Activated CD4-positive, alpha-beta T cell treated with anti-CD3 and anti-CD28 coated beads, Interleukin-2, amount 50 U/mL, for 4 hours (primary cell): ENCODE results near the gene S100A7.
"Not testable (repeated sequence)": the region's sequence is repeated elsewhere in the genome, so short reads cannot be mapped to it uniquely, and the experiment has no call there.

ENCODE experiments used
- DNase-seq, 2 experiments: peaks; one replicate each; pipeline ENCODE4 v3.0.0-alpha.2; 2020

Gene S100A7

GRCh38 chr1:153429266-153430165 lies 30.9 kb downstream of the S100A7 start:
- DNase-seq = no peak

GRCh38 chr1:153428791-153429190 lies 31.7 kb downstream of the S100A7 start:
- DNase-seq = no peak

- no peak for DNase-seq
Measured at GRCh38 chr1:153428073-153428638, 32.3 kb downstream of the S100A7 start.

GRCh38 chr1:153426809-153427208 lies 33.6 kb downstream of the S100A7 start:
- DNase-seq = no peak

- DNase-seq = peak; percentile 56 to 66
Measured at GRCh38 chr1:153422450-153423068, 37.9 kb downstream of the S100A7 start.

- DNase-seq = no peak
Measured at GRCh38 chr1:153420306-153420705, 40.1 kb downstream of the S100A7 start.

- not testable (repeated sequence) for DNase-seq
Measured at GRCh38 chr1:153419436-153419793, 41.0 kb downstream of the S100A7 start.

- not testable (repeated sequence) for DNase-seq
Measured at GRCh38 chr1:153418758-153419435, 41.6 kb downstream of the S100A7 start.

GRCh38 chr1:153417136-153417888 lies 43.1 kb downstream of the S100A7 start:
- no peak for DNase-seq

GRCh38 chr1:153415850-153416570 lies 44.4 kb downstream of the S100A7 start, which contains the start of gene S100A7A:
TSS of gene S100A7A (plus strand) at chr1:153416520. CDS start at chr1:153418083, 1,563 bp downstream.
- no peak for DNase-seq

- DNase-seq = not testable (repeated sequence)
Measured at GRCh38 chr1:153413961-153414360, 46.5 kb downstream of the S100A7 start.
